ENCODE results near the gene DSCAM. TPM values are rescaled to one million over a fixed set of nuclear protein-coding genes. Genes with fewer than 3 reads are reported as not detected.

Gene DSCAM
- total RNA-seq, 1 experiment from 2014 or later: not detected

DNA sequence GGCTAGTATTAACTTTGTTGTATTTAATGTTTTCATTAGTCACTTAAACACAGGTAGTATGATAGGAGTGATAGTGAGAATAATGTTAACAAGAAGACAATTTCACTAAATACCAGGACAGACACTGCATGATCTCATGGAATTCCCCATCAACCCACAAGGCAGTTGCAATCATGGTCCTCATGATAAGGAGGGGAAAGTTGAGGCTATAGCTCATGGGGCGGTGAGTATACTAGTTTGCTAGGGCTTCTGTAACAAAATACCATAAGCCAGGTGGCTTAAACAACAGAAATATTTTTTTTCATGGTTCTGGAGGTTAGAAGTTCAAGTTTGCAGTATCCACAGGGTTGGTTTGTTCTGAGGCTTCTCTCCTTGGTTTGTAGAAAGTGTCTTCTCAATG is 115.8 kb downstream of the DSCAM start:
- Histone ChIP-seq H3K9ac (ENCODE audit: low read length) (no peak overlapping the region), H3K36me3 (ENCODE audit: control insufficient read depth in 1 of 2, insufficient read depth in 2 of 2, low read length in 2 of 2) (no peaks in the 10 kb centered on the region), H2AFZ (ENCODE audit: low read depth, low read length, poor library complexity, severe bottlenecking) (no peak overlapping the region), H3K4me3 (replicated peaks in 1 of 2; ENCODE audit: low read depth in 1 of 2, low read length in 2 of 2) (no peak overlapping the region), H3K4me2 (ENCODE audit: low read length) (no peak overlapping the region), H3K79me2 (ENCODE audit: insufficient read depth, low read length) (no peaks in the 10 kb centered on the region), H3K4me1 (ENCODE audit: control insufficient read depth in 1 of 2, insufficient read depth in 2 of 2, low read length in 2 of 2) (no peaks in the 10 kb centered on the region), H3K27me3 (ENCODE audit: insufficient read depth, low read length) (no peaks in the 10 kb centered on the region), H3K9me3 (ENCODE audit: control insufficient read depth in 1 of 2, insufficient read depth in 1 of 2, low read depth in 1 of 2, low read length in 2 of 2) (peaks cover 15 to 32% of the 10 kb centered on the region in 2 experiments; a peak in 3 of 4 replicates), H4K20me1 (ENCODE audit: insufficient read depth) (no peaks in the 10 kb centered on the region), H3K9me2 (ENCODE audit: insufficient read depth) (no peaks in the 10 kb centered on the region), H3K27ac (ENCODE audit: low read depth, low read length) (no peak overlapping the region)
- TF ChIP-seq EGR1 (IDR thresholded peaks at IDR 0.05; ENCODE audit: low read depth): no peak
- TF ChIP-seq SRF (IDR thresholded peaks at IDR 0.05; ENCODE audit: low read depth): no peak
- no peak for TF ChIP-seq SIN3A (IDR thresholded peaks at IDR 0.05; ENCODE audit: low read depth)
- TF ChIP-seq, protein P1, sequence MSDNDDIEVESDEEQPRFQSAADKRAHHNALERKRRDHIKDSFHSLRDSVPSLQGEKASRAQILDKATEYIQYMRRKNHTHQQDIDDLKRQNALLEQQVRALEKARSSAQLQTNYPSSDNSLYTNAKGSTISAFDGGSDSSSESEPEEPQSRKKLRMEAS (IDR thresholded peaks at IDR 0.05): no peak
- no peak for TF ChIP-seq ZNF274 (IDR thresholded peaks at IDR 0.05; ENCODE audit: low read depth, low read length)
- TF ChIP-seq POLR2AphosphoS5 (IDR thresholded peaks at IDR 0.05; ENCODE audit: low read depth, low read length): no peak
- TF ChIP-seq JUND (IDR thresholded peaks at IDR 0.05): no peak
- DNase-seq (ENCODE audit: low read depth, low spot score): no peak
- no peak for ATAC-seq
- no TSS peak for BruUV-seq (replicated peaks)
- CTCF ChIA-PET: no interaction called here
- POLR2A ChIA-PET: no interaction called here
- RAD21 ChIA-PET (ENCODE audit: low non-redundant PET in 1 of 2, low total read pairs in 2 of 2, uncharacterized antibody in 2 of 2, unreplicated experiment in 2 of 2): no interaction called here
- intact Hi-C loops (cut with micrococcal nuclease): no loop called here

GRCh38 chr21:40730426-40730800 is 116.5 kb downstream of the DSCAM start:
- ChIA-PET CTCF (no interaction called here), POLR2A (no interaction called here), RAD21 (ENCODE audit: low non-redundant PET in 1 of 2, low total read pairs in 2 of 2, uncharacterized antibody in 2 of 2, unreplicated experiment in 2 of 2) (no interaction called here)
- peaks cover 15 to 36% of the 10 kb centered on the region in 2 experiments; a peak in 3 of 4 replicates for H3K9me3 ChIP-seq (ENCODE audit: control insufficient read depth in 1 of 2, insufficient read depth in 1 of 2, low read depth in 1 of 2, low read length in 2 of 2)
- H3K4me1 ChIP-seq (ENCODE audit: control insufficient read depth in 1 of 2, insufficient read depth in 2 of 2, low read length in 2 of 2): no peaks in the 10 kb centered on the region
- H3K36me3 ChIP-seq (ENCODE audit: control insufficient read depth in 1 of 2, insufficient read depth in 2 of 2, low read length in 2 of 2): no peaks in the 10 kb centered on the region
- no peaks in the 10 kb centered on the region for H3K9me2 ChIP-seq (ENCODE audit: insufficient read depth)
- intact Hi-C loops (cut with micrococcal nuclease): no loop called here
- H3K27ac ChIP-seq (ENCODE audit: low read depth, low read length): no peak overlapping the region
- H2AFZ ChIP-seq (ENCODE audit: low read depth, low read length, poor library complexity, severe bottlenecking): no peak overlapping the region
- no peak overlapping the region for H3K4me3 ChIP-seq (replicated peaks in 1 of 2; ENCODE audit: low read depth in 1 of 2, low read length in 2 of 2)
- no peaks in the 10 kb centered on the region for H3K79me2 ChIP-seq (ENCODE audit: insufficient read depth, low read length)
- no peaks in the 10 kb centered on the region for H3K27me3 ChIP-seq (ENCODE audit: insufficient read depth, low read length)
- ATAC-seq (no peak), DNase-seq (ENCODE audit: low read depth, low spot score) (no peak)
- no TSS peak for BruUV-seq (replicated peaks)
- H3K4me2 ChIP-seq (ENCODE audit: low read length): no peak overlapping the region
- H4K20me1 ChIP-seq (ENCODE audit: insufficient read depth): no peaks in the 10 kb centered on the region
- TF ChIP-seq, protein P2, sequence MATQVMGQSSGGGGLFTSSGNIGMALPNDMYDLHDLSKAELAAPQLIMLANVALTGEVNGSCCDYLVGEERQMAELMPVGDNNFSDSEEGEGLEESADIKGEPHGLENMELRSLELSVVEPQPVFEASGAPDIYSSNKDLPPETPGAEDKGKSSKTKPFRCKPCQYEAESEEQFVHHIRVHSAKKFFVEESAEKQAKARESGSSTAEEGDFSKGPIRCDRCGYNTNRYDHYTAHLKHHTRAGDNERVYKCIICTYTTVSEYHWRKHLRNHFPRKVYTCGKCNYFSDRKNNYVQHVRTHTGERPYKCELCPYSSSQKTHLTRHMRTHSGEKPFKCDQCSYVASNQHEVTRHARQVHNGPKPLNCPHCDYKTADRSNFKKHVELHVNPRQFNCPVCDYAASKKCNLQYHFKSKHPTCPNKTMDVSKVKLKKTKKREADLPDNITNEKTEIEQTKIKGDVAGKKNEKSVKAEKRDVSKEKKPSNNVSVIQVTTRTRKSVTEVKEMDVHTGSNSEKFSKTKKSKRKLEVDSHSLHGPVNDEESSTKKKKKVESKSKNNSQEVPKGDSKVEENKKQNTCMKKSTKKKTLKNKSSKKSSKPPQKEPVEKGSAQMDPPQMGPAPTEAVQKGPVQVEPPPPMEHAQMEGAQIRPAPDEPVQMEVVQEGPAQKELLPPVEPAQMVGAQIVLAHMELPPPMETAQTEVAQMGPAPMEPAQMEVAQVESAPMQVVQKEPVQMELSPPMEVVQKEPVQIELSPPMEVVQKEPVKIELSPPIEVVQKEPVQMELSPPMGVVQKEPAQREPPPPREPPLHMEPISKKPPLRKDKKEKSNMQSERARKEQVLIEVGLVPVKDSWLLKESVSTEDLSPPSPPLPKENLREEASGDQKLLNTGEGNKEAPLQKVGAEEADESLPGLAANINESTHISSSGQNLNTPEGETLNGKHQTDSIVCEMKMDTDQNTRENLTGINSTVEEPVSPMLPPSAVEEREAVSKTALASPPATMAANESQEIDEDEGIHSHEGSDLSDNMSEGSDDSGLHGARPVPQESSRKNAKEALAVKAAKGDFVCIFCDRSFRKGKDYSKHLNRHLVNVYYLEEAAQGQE (IDR thresholded peaks at IDR 0.05; ENCODE audit: low read depth): no peak
- TF ChIP-seq RAD21 (IDR thresholded peaks at IDR 0.05; ENCODE audit: low read depth): no peak
- no peak for TF ChIP-seq EZH2phosphoT487 (IDR thresholded peaks at IDR 0.05; ENCODE audit: borderline replicate concordance)
- TF ChIP-seq ELF1 (IDR thresholded peaks at IDR 0.05; ENCODE audit: borderline replicate concordance, low read depth): no peak
- no peak for TF ChIP-seq EZH2 (IDR thresholded peaks at IDR 0.05)
- TF ChIP-seq SRF (IDR thresholded peaks at IDR 0.05; ENCODE audit: low read depth): no peak
- TF ChIP-seq, protein P3, sequence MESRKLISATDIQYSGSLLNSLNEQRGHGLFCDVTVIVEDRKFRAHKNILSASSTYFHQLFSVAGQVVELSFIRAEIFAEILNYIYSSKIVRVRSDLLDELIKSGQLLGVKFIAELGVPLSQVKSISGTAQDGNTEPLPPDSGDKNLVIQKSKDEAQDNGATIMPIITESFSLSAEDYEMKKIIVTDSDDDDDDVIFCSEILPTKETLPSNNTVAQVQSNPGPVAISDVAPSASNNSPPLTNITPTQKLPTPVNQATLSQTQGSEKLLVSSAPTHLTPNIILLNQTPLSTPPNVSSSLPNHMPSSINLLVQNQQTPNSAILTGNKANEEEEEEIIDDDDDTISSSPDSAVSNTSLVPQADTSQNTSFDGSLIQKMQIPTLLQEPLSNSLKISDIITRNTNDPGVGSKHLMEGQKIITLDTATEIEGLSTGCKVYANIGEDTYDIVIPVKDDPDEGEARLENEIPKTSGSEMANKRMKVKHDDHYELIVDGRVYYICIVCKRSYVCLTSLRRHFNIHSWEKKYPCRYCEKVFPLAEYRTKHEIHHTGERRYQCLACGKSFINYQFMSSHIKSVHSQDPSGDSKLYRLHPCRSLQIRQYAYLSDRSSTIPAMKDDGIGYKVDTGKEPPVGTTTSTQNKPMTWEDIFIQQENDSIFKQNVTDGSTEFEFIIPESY (IDR thresholded peaks at IDR 0.05; ENCODE audit: extremely low read depth, insufficient replicate concordance, low read length): no peak
- no peak for TF ChIP-seq TCF7L2 (IDR thresholded peaks at IDR 0.05; ENCODE audit: borderline replicate concordance, extremely low read depth, insufficient read depth, insufficient read length)
- TF ChIP-seq CEBPB (IDR thresholded peaks at IDR 0.05; ENCODE audit: low read depth): no peak
- no peak for TF ChIP-seq POLR2A (IDR thresholded peaks at IDR 0.05; ENCODE audit: borderline replicate concordance, extremely low read depth, insufficient read depth, insufficient read length)
- TF ChIP-seq, protein P4, sequence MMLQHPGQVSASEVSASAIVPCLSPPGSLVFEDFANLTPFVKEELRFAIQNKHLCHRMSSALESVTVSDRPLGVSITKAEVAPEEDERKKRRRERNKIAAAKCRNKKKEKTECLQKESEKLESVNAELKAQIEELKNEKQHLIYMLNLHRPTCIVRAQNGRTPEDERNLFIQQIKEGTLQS (IDR thresholded peaks at IDR 0.05): no peak
- TF ChIP-seq EGR1 (IDR thresholded peaks at IDR 0.05; ENCODE audit: low read depth): no peak
- H3K9ac ChIP-seq (ENCODE audit: low read length): no peak overlapping the region

Data from HCT116 (cell line).